HG03135 (cell line): ENCODE results near the gene RNF208.
"Not testable (repeated sequence)": the region's sequence is repeated elsewhere in the genome, so short reads cannot be mapped to it uniquely, and the experiment has no call there.

ENCODE experiments used
- ATAC-seq: cut with Tn5 transposase; IDR thresholded peaks from one replicate; pipeline ENCODE4 v1.9.1; 2021; ENCODE audit warnings: mild to moderate bottlenecking, moderate library complexity; ENCODE audit not compliant: unreplicated experiment

RNF208 gene

DNA sequence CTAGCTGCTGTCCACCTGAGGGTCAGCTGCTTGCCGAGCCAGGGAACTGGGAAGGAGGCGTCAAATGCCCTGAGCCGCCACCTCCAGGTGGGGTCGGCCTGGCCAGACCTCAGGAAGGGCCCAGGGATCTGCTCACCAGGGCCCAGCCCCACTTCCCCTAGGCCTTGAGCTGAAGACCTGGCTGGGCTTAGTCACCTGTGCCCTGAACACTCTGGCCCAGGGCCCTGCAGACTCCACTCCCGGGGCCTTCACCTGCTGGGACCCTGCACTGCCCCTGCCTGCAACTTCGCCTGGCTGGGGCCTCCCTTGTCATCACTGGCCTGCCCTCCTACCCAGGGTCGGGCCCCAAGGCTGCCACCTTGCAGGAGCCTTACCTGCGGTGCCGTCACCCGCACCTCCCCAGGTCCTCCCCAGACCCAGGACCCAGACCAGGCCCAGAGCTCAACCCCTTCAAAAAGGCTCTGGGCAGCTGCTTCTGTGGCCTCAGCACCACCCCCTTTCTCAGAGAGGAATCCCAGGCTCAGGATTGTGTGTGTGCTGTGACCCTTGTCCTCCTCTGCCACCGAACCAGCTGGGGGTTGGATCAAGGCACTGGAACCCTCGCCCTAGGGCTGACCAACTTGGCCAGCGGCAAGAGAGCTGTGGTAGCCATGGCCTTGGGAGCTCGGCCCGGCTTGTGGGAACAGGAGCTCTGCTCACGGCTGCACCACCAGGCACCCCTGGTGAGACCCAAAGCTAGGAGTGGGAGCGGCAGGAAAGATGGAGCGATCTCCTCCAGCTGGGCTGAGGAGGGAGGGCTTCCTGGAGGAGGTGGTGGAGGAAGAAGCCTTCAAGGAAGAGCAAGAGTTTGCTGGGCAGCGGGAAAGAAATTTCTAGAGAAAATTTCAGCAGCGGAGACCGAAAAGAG lies 31.9 kb upstream of the RNF208 start:
- no peak for ATAC-seq

DNA sequence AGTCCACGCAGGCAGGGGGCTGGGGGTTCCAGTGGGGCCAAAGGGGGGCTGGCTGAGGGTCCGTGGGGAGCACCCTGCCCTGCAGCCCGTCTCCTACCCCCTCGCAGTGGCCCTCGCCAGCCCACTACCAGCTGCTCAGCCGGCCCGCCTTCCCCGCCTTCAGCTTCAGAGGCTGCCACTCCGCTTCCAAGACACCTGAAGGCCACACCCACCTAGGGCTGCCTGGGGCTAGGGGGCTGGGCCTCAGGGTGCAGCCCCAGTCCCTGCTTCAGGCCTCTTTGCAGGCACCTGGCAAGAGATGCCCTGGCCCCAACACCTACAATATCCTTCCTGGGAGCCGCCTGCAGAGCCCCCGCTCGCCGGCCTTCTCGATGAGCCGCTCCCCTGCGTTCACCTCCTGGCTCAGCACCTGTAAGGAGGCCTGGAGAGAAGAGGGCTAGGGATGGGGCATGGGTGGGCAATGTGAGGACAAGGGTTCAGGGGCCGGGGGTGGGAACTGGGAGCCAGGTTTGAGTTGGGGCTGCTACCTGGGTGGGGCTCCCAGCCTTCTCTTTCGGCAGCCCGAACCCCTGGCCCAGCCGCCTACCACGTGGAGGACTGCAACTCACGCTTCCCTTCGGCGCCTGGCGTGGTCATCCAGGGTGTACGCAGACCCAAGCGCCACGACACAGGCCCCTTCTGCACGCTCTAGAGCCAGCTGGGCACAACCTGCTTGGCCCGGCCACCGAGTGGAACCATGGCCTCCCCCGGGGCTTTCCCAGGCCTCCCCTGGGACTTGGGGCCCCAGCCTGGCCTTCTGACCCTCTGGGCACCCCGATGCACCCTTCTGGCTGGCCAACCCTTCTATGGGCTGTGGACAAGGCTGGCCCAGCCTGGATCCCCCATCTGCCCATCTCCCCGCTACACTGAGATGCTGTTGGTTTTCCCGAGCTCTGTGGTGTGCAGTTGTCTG lies 30.8 kb upstream of the RNF208 start:
- ATAC-seq: no peak

DNA sequence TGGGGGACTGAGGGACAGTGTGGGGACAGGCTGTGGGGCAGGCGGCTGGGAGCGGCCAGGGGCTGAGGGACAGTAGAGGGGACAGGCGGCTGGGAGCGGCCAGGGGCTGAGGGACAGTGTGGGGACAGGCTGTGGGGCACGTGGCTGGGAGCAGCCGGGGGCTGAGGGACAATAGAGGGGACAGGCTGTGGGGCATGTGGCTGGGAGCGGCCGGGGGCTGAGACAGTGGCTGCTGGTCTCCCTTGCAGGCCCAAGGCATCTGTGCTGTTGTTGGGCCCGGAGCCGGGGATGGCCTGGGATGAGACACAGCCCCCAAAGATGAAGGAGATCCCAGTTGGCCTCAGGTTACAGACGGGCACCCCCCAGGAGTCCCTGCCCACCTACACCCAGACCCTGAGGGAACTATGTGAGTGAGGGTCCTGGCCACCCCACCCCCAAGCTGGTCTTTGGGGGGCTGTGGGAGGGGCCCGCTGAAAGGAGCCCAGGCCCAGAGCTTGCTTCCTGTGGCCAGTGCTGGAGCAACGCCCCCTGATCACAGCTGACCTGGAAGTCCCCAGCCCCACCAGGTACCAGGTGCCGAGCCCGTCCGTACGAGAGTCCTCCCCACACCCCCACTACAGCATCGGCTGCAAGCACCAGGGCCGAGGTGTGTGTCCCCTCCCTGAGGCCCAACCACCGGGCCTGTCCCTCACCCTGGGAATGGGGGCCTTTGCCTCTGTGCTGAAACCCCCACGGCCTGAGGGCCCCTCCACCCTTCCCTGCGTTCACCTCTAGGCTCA lies 29.6 kb upstream of the RNF208 start:
- no peak for ATAC-seq

DNA sequence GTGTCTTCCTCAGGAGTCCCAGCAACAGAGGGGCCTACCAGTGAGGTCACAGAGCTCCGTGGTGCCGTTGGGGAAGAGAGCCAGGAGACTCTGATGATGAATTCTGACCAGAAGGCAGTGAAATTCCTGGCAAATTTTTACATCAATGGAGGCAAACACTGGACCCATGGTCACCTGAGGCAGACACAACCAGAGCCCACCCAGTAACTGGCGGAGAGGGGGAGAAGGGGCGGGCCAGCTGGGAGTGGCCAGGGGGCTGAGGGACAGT lies 29.1 kb upstream of the RNF208 start, which contains the start of gene STPG3:
Gene STPG3 (plus strand): TSS at position 93 of the 268 bp plus-strand sequence. CDS start 1 bp downstream, at position 94.
- ATAC-seq: no peak

DNA sequence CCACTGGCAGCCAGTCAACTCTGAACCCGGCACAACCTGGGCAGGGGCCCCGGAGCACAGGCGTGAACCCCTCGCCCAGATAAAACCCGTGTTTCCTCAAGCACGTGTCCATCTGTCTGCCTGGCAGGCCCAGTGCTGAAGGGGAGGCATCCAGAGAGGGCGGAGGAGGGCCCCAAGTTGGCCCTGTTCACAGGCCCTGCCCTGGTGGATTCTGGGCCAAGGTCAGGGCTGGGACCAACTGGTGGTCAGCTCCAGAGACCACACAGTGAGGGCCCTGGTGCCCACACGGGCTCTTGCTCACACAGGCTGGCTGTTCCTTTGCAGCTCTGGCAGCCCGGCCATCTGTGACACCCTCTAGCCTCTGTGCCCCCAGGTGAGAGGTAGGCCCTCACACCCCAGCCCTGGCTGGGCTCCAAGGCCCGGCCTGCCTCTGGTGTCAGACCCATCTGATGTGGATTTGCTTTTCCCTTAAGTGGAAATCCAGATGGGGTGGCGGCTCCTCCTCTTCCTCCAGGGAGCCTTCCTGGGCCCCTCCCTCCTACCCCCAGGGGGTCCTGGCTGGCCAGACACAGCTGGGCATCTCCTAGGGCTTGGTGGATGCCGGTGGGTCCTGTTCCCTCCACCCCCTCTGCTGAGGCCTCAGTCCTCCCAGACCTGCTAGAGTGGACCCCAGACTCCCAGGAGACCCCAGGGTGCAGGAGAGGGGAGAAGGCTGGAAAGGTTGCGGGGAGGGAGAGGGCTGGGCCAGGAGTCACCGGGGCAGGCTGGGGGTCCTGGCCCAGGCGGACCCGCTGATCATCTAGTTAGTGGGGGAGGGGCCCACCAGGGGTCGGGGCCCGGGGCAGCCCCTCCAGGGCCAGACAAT lies 28.5 kb upstream of the RNF208 start:
- ATAC-seq: no peak

DNA sequence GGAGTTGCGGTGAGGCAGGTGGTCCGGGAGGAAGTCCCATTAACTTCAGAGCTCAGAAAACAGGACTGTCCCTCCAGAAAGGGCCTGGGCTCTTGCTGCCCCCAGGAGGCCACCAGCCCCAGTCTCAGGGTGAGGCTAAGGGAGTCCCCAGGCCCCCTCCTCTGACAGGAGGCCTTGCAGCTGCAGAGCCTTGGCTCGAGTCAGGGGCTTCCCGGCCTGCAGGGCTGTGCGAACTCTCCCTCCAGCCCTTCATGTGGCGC lies 25.8 kb upstream of the RNF208 start:
- no peak for ATAC-seq

DNA sequence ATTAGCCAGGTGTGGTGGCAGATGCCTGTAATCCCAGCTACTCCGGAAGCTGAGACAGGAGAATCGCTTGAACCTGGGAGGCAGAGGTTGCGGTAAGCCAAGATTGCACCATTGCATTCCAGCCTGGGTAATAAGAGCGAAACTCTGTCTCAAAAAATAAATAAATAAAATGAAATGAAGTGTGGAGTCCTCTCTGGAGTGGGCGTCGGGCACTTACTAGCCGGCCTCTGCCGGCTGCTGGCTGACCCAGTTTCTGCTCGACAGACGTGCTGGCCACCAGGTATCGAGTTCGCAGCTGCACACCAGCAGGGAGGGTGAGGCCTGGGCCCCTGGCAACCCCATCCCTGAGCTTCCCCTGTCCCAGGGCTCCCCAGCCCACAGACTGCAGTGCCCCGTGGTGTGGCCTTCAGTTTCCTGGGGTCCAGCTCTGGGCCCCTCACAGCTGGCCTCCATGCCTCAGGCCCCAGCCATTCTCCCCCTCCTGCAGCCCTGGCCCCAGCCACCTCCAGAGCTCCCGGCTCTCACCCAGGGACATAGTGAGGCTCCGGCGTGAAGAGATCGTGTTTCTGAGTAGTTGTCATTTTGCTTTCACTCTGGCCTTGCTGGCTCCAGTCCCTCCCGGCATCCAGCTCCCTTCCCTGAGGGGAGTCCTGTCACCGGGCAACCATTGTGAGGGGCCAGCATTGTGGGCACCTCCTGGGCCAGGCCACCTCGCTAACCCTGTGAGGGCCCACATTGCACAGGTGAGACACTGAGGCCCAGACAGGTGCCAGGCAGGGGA lies 25.3 kb upstream of the RNF208 start:
- no peak for ATAC-seq

DNA sequence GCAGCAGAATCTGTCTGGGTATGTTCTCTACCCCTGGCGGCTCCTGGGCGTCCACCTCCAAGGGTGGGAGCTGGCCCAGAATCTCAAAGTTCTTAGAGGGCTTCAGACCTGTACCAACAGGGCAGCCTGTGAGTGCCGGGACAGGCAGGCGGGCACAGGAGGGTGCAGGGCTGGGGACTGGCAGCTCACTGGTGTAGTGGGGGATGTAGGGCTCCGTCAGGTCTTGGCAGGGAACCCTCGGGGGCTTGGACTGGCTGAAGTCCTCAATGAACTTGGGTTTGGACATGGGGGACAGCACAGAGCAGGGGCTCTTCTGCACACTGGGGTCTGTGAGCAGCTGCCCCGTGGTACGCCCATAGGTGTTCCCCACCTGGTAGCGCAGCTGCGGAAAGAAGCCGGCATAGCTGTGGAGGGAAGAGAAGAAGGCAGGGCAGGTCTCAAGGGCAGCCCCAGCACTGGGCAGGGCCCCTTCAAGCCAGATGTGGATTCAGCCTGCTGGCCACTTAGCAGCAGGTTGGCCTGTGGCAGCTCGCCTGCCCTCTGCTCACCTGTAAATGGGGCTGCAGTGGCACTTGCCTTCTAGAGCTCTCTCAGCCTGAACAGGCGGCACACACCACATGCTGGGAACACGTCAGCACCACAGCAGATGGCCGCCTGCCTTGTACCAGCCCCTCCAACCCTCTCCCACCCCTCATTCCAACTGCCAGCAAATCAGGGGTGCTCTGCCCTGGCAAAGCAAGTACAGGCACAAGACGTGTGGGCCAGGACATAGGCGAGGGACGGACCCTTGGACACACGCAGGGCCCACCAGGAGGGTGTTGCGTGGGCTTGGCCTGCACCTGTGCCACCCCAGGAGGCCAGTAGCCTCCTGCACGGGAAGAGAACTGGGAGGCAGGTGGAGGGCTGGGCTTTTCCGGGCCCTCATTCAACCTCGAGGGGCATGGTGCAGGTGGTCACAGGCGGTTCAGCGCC lies 23.7 kb upstream of the RNF208 start:
- ATAC-seq: no peak

DNA sequence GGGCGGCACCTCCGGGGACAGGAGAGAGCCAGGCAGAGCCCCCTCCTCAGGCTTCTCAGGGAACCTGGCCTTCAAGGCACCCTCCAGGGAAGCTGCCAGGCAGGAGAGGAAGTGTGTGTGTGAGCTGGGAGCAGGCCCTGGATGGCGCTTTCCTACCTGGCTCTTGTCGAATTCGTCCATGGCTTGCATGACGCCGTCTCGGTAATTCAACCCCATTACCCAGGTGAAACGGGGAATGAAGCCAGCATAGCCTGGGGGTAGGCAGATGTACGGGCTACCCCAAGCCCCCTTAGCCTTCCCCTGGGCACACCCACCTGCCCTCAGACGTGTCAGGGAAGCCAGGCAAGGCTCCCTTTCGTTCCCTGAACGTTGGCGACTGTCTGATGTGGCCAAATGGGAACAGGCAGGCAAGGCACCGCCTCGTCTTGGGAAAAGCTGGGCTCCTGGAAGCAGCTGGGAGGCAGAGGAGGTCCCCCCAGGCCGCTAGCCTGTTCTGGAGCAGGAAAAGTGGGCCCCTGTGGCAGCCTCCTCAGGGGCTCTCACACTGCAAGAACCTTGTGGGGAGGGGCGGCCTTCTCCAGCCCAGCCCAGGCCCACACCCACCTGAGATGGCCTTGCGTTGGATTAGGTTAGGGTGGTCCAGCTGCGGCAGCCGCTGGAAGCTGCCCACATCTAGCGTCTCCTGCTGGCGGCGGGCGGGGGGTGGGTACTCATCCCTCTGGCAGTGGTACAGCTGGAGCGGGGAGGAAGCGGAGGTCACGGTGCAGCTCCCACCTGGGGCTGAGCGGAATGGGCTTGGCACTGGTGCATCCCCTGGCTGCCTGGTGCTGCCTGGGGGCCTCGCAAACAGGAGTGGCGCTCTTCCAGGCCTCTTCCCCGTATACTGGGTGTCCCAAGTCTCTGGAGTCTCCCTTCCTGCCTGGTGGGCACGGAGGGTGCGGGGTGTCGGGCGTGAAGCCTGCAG lies 22.7 kb upstream of the RNF208 start:
- ATAC-seq: no peak

DNA sequence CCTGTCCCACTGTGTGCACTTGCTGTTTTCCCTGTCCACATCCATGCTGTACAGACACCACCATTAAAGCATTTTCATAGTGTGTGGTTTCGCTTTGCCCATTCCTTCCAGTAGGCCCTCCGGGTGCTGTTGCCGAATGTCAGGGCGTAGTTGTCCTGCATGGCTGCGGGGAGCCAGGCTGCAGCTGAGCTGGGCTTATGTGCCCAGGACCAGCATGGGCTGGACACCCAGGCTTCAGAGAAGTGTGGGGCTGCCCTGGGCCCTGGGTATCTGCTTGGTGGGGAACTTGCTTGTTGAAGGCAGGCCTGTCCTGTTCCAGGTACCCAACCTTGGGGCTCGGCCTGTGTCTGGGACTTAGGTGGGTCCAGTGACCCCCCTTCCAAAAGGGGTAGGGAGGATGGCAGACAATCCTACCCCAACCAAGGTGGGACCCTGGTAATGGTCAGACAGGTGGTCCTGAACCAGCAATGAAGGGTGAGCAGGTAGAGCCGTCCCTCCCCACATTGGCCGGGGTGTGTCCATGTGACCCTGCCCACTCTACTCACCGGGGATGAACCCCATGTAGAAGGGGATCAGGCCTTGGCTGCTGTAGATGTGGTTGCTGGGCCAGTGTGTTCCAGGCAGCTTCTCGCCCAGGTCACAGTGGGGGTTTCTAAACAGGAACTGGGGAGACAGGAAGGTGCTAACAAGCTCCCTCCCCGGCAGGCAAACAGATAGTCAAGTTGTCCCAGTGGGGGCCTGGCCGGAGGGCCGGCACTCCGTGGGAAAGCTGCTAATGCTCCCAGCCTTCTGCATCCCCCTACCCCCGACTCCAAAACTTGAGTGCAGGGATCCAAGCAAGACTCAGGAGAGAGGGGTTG lies 21.8 kb upstream of the RNF208 start:
- no peak for ATAC-seq

DNA sequence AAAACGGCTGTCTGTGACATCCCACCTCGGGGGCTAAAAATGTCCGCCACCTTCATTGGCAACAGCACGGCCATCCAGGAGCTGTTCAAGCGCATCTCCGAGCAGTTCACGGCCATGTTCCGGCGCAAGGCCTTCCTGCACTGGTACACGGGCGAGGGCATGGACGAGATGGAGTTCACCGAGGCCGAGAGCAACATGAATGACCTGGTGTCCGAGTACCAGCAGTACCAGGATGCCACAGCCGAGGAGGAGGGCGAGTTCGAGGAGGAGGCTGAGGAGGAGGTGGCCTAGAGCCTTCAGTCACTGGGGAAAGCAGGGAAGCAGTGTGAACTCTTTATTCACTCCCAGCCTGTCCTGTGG lies 21.2 kb upstream of the RNF208 start:
- ATAC-seq: not testable (repeated sequence)

DNA sequence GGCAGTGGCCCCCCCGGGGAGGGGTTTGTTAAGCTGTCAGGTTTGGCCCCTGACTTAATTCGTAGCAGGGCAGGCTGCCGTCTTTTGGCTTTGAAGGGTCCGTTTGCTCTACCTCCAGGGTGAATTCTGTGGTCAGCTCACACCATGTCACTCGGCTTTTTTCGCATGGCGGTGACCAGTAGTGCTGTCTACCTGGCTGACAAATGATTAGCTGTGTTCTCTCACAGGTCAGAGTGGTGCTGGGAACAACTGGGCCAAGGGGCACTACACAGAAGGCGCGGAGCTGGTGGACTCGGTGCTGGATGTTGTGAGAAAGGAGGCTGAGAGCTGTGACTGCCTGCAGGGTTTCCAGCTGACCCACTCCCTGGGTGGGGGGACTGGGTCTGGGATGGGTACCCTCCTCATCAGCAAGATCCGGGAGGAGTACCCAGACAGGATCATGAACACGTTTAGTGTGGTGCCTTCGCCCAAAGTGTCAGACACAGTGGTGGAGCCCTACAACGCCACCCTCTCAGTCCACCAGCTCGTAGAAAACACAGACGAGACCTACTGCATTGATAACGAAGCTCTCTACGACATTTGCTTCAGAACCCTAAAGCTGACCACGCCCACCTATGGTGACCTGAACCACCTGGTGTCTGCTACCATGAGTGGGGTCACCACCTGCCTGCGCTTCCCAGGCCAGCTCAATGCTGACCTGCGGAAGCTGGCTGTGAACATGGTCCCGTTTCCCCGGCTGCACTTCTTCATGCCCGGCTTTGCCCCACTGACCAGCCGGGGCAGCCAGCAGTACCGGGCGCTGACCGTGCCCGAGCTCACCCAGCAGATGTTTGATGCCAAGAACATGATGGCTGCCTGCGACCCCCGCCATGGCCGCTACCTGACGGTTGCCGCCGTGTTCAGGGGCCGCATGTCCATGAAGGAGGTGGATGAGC lies 20.5 kb upstream of the RNF208 start:
- no peak for ATAC-seq

DNA sequence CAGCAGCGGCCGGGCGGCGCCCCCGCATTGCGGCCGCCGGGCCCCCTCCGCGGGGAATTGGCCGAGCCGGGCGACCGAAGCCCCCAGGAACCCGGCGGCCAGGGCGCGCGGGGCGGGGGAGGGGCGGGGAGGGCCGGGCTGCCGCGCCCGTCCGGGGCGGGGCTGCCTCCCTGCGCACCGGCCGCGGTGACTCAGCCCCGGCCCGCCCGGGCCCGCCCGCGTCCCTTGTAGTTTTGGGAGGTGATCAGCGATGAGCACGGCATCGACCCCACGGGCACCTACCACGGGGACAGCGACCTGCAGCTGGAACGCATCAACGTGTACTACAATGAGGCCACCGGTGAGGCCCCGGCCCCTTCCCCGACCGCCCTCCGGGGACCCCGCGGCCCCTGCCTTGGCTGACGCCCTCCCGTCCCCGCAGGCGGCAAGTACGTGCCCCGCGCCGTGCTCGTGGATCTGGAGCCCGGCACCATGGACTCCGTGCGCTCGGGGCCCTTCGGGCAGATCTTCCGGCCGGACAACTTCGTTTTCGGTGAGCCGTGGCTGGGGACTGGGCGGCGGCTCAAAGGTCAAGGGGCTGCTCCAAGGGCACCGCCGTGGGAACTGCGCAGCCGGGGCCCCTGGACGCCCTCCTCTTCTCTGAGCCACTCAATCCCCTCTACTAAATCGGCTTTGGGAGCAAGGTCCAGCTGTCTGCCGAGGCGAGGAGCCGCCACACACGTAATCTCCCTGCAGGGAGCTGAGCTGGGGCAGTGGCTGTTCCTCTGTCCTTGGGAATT lies 19.6 kb upstream of the RNF208 start:
- ATAC-seq: no peak

DNA sequence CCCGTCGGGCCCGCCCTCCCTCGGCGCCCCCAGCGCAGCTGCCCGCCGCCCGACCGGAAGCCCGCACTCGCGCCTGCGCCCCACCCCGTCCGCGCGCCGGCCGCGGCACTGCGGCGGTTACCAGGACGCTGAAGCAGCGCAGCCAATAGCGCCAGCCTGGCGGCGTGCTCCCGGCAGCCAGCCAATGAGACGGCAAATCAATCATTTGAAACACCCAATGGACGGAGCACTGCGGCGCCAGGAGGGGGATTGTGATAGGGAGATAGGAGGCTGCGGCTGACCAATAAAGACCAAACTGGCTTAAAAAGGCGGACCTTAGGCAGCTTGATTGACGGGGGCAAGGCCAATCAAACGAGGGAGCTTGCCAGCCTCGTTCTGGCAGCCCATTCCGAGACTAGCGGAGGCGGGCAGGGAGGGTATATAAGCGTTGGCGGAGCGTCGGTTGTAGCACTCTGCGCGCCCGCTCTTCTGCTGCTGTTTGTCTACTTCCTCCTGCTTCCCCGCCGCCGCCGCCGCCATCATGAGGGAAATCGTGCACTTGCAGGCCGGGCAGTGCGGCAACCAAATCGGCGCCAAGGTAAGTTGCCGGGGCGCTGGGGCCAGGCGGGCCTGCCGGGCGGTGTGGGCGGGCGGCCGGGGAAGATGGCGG lies 18.9 kb upstream of the RNF208 start, which contains the start of gene TUBB4B:
Gene TUBB4B (plus strand): TSS at position 447 of the 649 bp plus-strand sequence. CDS start 74 bp downstream, at position 521.
- peak; percentile 75 for ATAC-seq
